T47D (cell line): ENCODE results near the gene GRK5.

Source experiments
- DNase-seq, 2 experiments: peaks; one replicate each; pipeline versions ENCODE4 v3.0.0 to v3.0.0-alpha.2; 2011 to 2012; ENCODE audit warnings: low read depth in 1 of 2, low spot score in 1 of 2
- JUND ChIP-seq: IDR thresholded peaks from 2 replicates; pipeline ENCODE4 v1.6.1; 2012; ENCODE audit warnings: low read depth
- in situ Hi-C: cut with HindIII; loops from 2 replicates; pipeline ENCODE4 v1.10.0; 2016; ENCODE audit warnings: low sequenced_read_pairs, low pct_unique_long_range_greater_than_20kb

The GRK5 gene

GRCh38 chr10:119298810-119299209 lies 91.4 kb downstream of the GRK5 start:
- in situ Hi-C loops: no loop called here
- no peak for TF ChIP-seq JUND
- DNase-seq: no peak

GRCh38 chr10:119299531-119299930 lies 92.2 kb downstream of the GRK5 start:
- no peak for DNase-seq
- TF ChIP-seq JUND: no peak
- in situ Hi-C loops: no loop called here

GRCh38 chr10:119301397-119301796 lies 94.0 kb downstream of the GRK5 start:
- in situ Hi-C loops: no loop called here
- TF ChIP-seq JUND: no peak
- no peak for DNase-seq

- in situ Hi-C loops: no loop called here
- no peak for DNase-seq
- no peak for TF ChIP-seq JUND
These were observed 94.8 kb downstream of the GRK5 start for GRCh38 chr10:119302172-119302571.

- TF ChIP-seq JUND: no peak
- in situ Hi-C loops: no loop called here
- no peak for DNase-seq
These were observed 95.4 kb downstream of the GRK5 start for GRCh38 chr10:119302591-119303253.

GRCh38 chr10:119303886-119304285 lies 96.5 kb downstream of the GRK5 start:
- DNase-seq: no peak
- TF ChIP-seq JUND: no peak
- in situ Hi-C loops: no loop called here

GRCh38 chr10:119304541-119304940 lies 97.2 kb downstream of the GRK5 start:
- TF ChIP-seq JUND: no peak
- in situ Hi-C loops: no loop called here
- no peak for DNase-seq

GRCh38 chr10:119305860-119306513 lies 98.6 kb downstream of the GRK5 start:
- DNase-seq: no peak
- in situ Hi-C loops: no loop called here
- no peak for TF ChIP-seq JUND

- in situ Hi-C loops: no loop called here
- no peak for TF ChIP-seq JUND
- no peak for DNase-seq
These were observed 99.2 kb downstream of the GRK5 start for GRCh38 chr10:119306514-119306951.

- no peak for TF ChIP-seq JUND
- no peak for DNase-seq
- in situ Hi-C loops: no loop called here
These were observed 99.6 kb downstream of the GRK5 start for GRCh38 chr10:119306986-119307392.

GRCh38 chr10:119308089-119308488 lies 100.7 kb downstream of the GRK5 start:
- no peak for TF ChIP-seq JUND
- in situ Hi-C loops: no loop called here
- no peak for DNase-seq

GRCh38 chr10:119308551-119309422 lies 101.4 kb downstream of the GRK5 start:
- in situ Hi-C loops: no loop called here
- no peak for DNase-seq
- no peak for TF ChIP-seq JUND

GRCh38 chr10:119309423-119309770 lies 102.0 kb downstream of the GRK5 start:
- in situ Hi-C loops: no loop called here
- TF ChIP-seq JUND: no peak
- DNase-seq: no peak
